Mucosa of rectum (tissue), 2 donors: ENCODE data around the gene FRK.

Experiments used
- H3K27ac ChIP-seq, 2 donors: one replicate each; pipeline ENCODE4 v1.7.0; 2013; ENCODE audit warnings: inconsistent platforms in 2 of 2, low read depth in 2 of 2, low read length in 2 of 2
- H3K27me3 ChIP-seq, 2 donors: one replicate each; pipeline ENCODE4 v1.7.0; 2013; ENCODE audit warnings: low read length in 2 of 2; ENCODE audit not compliant: control insufficient read depth in 2 of 2, insufficient read depth in 2 of 2
- H3K36me3 ChIP-seq, 2 donors: one replicate each; pipeline ENCODE4 v1.7.0; 2013; ENCODE audit warnings: low read length in 2 of 2; ENCODE audit not compliant: control insufficient read depth in 2 of 2, insufficient read depth in 2 of 2
- H3K4me1 ChIP-seq, 2 donors: one replicate each; pipeline ENCODE4 v1.7.0; 2013; ENCODE audit warnings: low read length in 2 of 2, mild to moderate bottlenecking in 1 of 2; ENCODE audit not compliant: control insufficient read depth in 2 of 2, insufficient read depth in 2 of 2
- H3K4me3 ChIP-seq, 2 donors: one replicate each; pipeline ENCODE4 v1.7.0; 2013; ENCODE audit warnings: low read length in 2 of 2
- H3K9ac ChIP-seq, 2 donors: one replicate each; pipeline ENCODE4 v1.7.0; 2013; ENCODE audit warnings: low read length in 2 of 2, low read depth in 1 of 2, mild to moderate bottlenecking in 1 of 2
- H3K9me3 ChIP-seq, 2 donors: one replicate each; pipeline ENCODE4 v1.7.0; 2013; ENCODE audit warnings: low read length in 2 of 2; ENCODE audit not compliant: control insufficient read depth in 2 of 2
- donor health status: healthy.
- donor health status: Normal muscosa, but diverticular disease.

FRK gene

DNA sequence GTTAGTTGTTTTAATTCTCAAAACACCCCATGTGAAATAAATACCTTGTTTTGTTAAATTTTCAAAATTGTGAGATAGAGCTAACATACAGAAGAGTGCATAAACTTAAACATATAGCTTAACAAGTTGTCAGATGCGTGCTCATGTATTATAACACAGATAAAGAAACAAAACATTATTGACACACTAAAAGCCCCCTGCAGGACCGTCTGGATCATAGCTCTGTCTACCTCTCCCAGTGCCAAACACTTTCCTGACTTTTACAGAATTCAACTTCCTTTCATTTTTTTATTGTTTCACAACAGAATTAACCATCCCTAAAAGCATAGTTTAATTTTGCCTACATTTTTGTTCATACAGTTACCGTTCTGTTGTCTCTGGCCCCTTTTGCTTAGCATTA lies 17.8 kb upstream of the FRK start:
- Histone ChIP-seq H3K4me3 (no peak overlapping the region), H3K4me1 (peaks cover 0 to 3% of the 10 kb centered on the region in 2 donors), H3K36me3 (no peaks in the 10 kb centered on the region), H3K9me3 (no peaks in the 10 kb centered on the region), H3K27me3 (no peaks in the 10 kb centered on the region), H3K27ac (no peak overlapping the region), H3K9ac (no peak overlapping the region)

DNA sequence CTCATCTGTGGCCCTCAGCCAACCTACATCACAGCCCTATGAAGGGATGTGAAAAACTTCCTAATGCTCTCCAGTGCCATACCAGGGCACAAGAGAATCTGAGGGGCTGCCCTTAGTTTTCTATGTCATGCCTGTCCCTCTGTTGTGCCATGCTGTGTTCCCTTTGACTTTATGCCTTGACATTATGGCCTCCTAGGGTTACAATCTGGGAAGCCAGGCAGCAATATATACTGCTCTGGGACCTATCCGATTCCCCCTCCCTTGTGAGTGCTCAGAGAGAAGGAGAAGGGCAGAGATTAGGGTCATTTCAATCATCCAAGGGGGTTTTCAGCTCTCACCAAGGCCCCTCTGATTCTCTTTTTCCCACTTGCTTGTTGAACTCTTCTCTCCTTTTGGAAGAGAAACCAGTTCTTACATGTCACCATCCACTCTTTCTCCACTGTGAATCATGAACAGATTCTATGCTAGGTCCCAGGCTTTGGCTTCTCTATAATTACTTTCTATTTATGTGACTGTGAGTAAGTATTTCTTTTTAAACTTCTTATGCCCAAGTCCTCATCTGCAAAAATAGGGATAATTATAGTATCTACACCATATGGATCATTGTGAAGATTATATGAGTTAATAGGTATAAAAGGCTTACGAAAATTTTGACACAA lies 14.2 kb upstream of the FRK start:
- Histone ChIP-seq H3K9ac (no peak overlapping the region), H3K36me3 (no peaks in the 10 kb centered on the region), H3K4me3 (no peak overlapping the region), H3K27me3 (no peaks in the 10 kb centered on the region), H3K27ac (no peak overlapping the region), H3K9me3 (no peaks in the 10 kb centered on the region), H3K4me1 (peaks cover 0 to 3% of the 10 kb centered on the region in 2 donors)

DNA sequence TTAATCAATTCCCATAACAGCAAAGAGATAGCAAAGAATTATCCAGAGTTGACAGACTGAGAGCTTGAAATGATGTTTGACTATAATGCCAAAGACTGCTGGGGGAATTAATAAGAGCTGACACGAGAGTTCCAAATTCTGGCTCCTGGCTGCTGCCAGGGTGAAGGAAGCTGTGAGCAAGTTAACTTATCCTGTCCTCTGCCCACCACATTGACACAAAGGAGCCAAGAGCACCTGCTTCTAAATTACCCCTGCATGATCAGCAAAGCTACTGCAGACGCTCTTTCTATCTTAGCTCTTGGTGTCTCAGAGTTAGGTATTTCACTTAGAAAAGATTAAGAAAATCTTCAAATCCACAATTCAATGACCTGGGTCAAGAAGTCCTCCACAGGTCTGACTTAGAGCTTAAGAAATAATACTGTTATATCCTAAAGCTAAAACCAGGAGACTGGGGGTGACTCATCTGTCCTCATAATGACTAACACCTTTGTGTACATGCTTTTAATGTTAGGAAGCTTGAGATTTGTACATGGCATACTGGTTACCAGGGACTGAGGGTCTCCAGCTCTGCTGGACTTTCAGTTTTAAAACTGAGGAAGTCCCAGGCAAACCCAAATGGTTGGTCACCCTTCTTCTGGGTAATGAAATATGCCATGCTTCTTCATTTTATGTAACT lies 13.2 kb upstream of the FRK start:
- Histone ChIP-seq H3K9ac (no peak overlapping the region), H3K27ac (no peak overlapping the region), H3K27me3 (no peaks in the 10 kb centered on the region), H3K4me1 (peaks cover 0 to 3% of the 10 kb centered on the region in 2 donors), H3K4me3 (no peak overlapping the region), H3K36me3 (no peaks in the 10 kb centered on the region), H3K9me3 (no peaks in the 10 kb centered on the region)

DNA sequence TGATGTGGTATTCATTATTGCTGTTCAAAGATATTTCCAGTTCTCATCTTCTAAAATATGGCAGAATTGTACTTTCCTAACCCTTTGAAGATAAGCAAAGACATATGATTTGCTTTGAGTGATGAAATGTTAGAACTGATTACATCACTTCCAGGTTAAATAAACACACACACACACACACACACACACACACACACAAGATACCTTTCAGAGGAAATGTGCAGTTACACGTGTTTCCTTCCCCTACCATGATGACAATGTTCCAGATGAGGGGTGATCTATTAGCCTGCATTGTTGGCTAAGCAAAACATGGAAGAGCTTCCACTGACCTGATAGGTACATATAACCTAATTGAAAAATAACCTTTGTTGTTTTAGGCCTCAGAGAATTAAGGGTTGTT lies 11.7 kb upstream of the FRK start:
- Histone ChIP-seq H3K36me3 (no peaks in the 10 kb centered on the region), H3K4me3 (no peak overlapping the region), H3K9me3 (no peaks in the 10 kb centered on the region), H3K27ac (no peak overlapping the region), H3K9ac (no peak overlapping the region), H3K4me1 (peaks cover 0 to 2% of the 10 kb centered on the region in 2 donors), H3K27me3 (no peaks in the 10 kb centered on the region)

DNA sequence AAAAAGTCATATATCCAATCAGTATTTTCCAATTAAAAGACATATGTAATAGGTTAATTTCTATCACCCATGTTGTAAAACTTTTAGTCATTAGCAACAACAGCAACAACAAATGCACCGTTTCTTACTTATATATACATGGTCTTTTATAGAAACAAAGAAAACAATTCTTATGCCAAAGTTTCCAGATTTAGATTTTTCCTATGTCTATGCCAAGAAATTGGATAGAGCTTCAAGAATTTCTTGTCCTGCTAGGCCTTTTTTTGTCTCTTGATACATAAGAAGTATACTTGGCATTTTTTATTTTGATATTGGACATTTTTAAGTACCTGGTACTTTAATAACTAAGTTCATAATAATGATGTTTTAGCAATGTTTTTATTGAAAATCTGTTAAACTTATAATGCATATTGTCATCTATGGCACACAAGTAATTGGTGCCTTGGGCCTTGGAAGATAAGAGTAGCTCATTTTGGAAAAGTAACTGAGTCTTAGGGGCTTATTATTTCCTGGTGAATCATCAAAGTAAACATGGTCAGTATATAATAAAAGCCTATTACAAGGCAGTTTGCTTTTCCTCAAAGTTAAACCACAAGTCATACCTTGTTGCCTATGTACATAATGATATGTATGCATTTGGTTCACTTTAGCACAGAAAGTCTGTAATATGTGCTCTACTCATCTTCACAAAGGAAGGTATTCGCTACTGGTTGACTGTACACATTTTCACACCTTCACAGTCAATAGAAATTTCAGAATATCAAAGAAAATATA lies 10.1 kb upstream of the FRK start:
- Histone ChIP-seq H3K36me3 (no peaks in the 10 kb centered on the region), H3K9ac (no peak overlapping the region), H3K4me3 (no peak overlapping the region), H3K9me3 (no peaks in the 10 kb centered on the region), H3K4me1 (no peaks in the 10 kb centered on the region), H3K27ac (no peak overlapping the region), H3K27me3 (no peaks in the 10 kb centered on the region)

DNA sequence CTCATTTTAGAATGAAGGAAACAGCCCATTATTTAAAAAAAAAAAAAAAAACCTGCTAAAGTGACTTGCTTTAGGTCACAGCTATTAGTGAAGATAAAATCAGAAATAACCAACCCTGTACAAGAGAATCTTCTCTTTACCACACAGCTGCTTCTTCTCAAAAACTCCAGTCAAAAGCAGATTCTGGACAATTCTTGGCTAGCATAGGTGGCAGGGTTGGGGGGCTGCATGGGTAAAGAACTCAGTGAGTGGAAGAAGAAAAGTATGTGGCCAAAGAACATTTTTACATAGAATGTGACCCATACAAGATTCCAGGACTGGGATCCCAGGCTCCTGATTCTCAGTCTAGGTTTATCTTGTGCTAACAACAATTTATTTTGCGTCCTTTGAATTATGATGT lies 9.4 kb upstream of the FRK start:
- Histone ChIP-seq H3K36me3 (no peaks in the 10 kb centered on the region), H3K27ac (no peak overlapping the region), H3K9ac (no peak overlapping the region), H3K4me1 (no peaks in the 10 kb centered on the region), H3K27me3 (no peaks in the 10 kb centered on the region), H3K9me3 (no peaks in the 10 kb centered on the region), H3K4me3 (no peak overlapping the region)

DNA sequence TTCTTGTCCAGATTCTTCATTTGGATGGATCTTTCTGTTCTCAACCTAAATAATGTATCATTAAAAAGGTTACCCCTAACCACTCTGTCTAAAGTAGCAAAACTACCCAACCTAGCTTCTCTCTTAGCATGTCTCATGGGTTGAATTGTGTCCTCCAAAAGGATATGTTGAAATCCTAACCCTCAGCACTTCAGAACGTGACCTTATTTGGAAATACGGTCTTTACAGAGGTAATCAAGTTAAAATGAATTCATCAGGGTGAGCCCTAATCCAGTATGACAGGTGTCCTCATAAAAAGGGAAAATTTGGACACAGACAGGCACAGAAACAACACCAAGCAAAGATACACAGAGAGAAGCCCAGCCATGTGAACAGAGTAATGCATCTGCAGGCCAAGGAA lies 6.1 kb upstream of the FRK start:
- no peak overlapping the region for H3K4me3 ChIP-seq
- H3K4me1 ChIP-seq = no peaks in the 10 kb centered on the region

DNA sequence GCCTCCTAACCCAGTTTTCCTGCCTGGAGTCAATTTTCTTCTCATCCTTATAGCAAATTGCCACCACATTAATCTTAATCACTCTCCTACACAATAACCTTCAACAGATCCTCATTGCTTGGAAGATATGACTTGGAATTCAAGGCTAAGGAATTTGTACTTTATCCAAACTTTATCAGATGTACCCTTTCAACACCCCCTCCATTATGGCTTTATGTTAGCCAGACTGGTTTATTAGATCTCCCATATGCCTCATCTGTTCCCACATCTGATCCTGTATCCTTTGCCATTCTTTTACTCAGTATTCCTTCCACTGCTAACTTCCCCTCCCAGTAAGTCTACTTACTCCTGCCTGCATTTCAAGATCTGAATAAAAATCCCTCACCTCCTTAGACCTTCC lies 4.0 kb upstream of the FRK start:
- Histone ChIP-seq H3K4me3 (no peak overlapping the region), H3K9ac (no peak overlapping the region), H3K27ac (no peak overlapping the region), H3K9me3 (no peaks in the 10 kb centered on the region), H3K27me3 (no peaks in the 10 kb centered on the region), H3K4me1 (peaks cover 0 to 6% of the 10 kb centered on the region in 2 donors), H3K36me3 (no peaks in the 10 kb centered on the region)

More for the DNA sequence above, 6.1 kb upstream of the FRK start:
- H3K9me3 ChIP-seq = no peaks in the 10 kb centered on the region
- H3K27ac ChIP-seq = no peak overlapping the region
- H3K36me3 ChIP-seq = no peaks in the 10 kb centered on the region
- no peaks in the 10 kb centered on the region for H3K27me3 ChIP-seq
- no peak overlapping the region for H3K9ac ChIP-seq

DNA sequence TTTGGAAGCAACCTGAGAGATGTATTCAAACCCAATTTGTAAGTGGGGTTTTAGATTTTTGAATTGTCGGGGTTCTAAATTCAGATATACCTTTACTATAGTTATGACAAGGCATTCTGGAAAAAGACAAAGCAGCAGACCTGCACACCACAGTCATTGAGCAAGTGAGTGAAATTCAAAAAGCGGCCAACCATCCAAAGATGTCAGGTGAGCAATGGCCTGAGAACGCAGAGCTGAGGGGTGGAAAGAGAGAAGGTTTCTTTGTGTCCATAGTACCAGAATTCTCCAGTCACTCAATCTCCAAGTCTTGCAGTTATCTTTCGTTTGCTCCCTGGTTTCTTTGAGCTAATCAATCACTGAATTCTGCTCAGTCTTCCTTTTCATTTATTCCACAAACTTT lies 1.8 kb upstream of the FRK start:
- H3K36me3 ChIP-seq = no peaks in the 10 kb centered on the region
- H3K27ac ChIP-seq = no peak overlapping the region
- peaks cover under 1 to 14% of the 10 kb centered on the region in 2 donors for H3K4me1 ChIP-seq
- H3K27me3 ChIP-seq = no peaks in the 10 kb centered on the region
- H3K9ac ChIP-seq = no peak overlapping the region
- no peak overlapping the region for H3K4me3 ChIP-seq
- no peaks in the 10 kb centered on the region for H3K9me3 ChIP-seq
